MCF 10A (cell line): ENCODE results near the gene PRM1. TPM values are rescaled to one million over a fixed set of nuclear protein-coding genes. Genes with fewer than 3 reads are reported as not detected.

Experiments
- BruUV-seq: library from RNA; stranded (reverse); fragments of 400-500 nt; replicated peaks from 2 replicates; lab custom pipeline; 2021; lab: Mats Ljungman, UMichigan
- CTCF ChIA-PET: fragments of 300-600 bp; sonication (Branson Sonifier 250); formaldehyde crosslinking; extraction: SDS; loops from one replicate; lab custom pipeline; 2021; ENCODE audit warnings: antibody characterized with exemption, inconsistent platforms; lab: Yijun Ruan, JAX
- POLR2A ChIA-PET: fragments of 300-600, 350-650 bp; sonication (Branson Sonifier 250); formaldehyde crosslinking; extraction: SDS; loops from one replicate; lab custom pipeline; 2020; ENCODE audit warnings: antibody characterized with exemption, inconsistent platforms; lab: Yijun Ruan, JAX
- DNase-seq: peaks from one replicate; pipeline ENCODE4 v3.0.0-alpha.2; 2018; ENCODE audit not compliant: unreplicated experiment
- H3K27ac Mint-ChIP-seq: one replicate; pipeline ENCODE4 v1.8.0; 2022; ENCODE audit warnings: mild to moderate bottlenecking, low read depth, mixed read lengths; ENCODE audit not compliant: unreplicated experiment
- H3K27me3 Mint-ChIP-seq: one replicate; pipeline ENCODE4 v1.8.0; 2022; ENCODE audit warnings: mixed read lengths; ENCODE audit not compliant: insufficient read depth, unreplicated experiment
- H3K36me3 Mint-ChIP-seq: one replicate; pipeline ENCODE4 v1.8.0; 2022; ENCODE audit warnings: mild to moderate bottlenecking, moderate library complexity, mixed read lengths; ENCODE audit not compliant: insufficient read depth, unreplicated experiment
- H3K4me1 Mint-ChIP-seq: one replicate; pipeline ENCODE4 v1.8.0; 2022; ENCODE audit warnings: mixed read lengths; ENCODE audit not compliant: insufficient read depth, unreplicated experiment
- H3K4me3 Mint-ChIP-seq: one replicate; pipeline ENCODE4 v1.8.0; 2022; ENCODE audit warnings: mild to moderate bottlenecking, moderate library complexity, mixed read lengths; ENCODE audit not compliant: unreplicated experiment
- H3K9me3 Mint-ChIP-seq: one replicate; pipeline ENCODE4 v1.8.0; 2022; ENCODE audit warnings: mixed read lengths; ENCODE audit not compliant: unreplicated experiment
- CTCF ChIP-seq: fragments of 200-600 bp; IDR thresholded peaks from one replicate; pipeline ENCODE4 v1.8.0; 2022; ENCODE audit warnings: antibody characterized with exemption, mild to moderate bottlenecking; ENCODE audit not compliant: unreplicated experiment
- intact Hi-C: fragments of 100-400 bp; cut with micrococcal nuclease; formaldehyde crosslinking; loops from 2 replicates; pipeline ENCODE4 v1.14.1; 2022
- total RNA-seq: library from RNA; stranded (reverse); gene quantifications from 2 replicates; pipeline ENCODE4 v1.2.3, GENCODE V29; 2022

PRM1 gene
- total RNA-seq, 1 experiment from 2014 or later, result not detected

- no peak overlapping the region for H3K27ac Mint-ChIP-seq
These were observed 30.2 kb downstream of the PRM1 start for GRCh38 chr16:11250786-11251524.

GRCh38 chr16:11250091-11250785 lies 30.9 kb downstream of the PRM1 start:
- H3K9me3 Mint-ChIP-seq, result no peaks in the 10 kb centered on the region
- H3K27me3 Mint-ChIP-seq, result no peaks in the 10 kb centered on the region
- no peak for TF ChIP-seq CTCF
- BruUV-seq, result no TSS peak
- no peak overlapping the region for H3K27ac Mint-ChIP-seq
- ChIA-PET CTCF (no interaction called here), POLR2A (no interaction called here)
- intact Hi-C loops, result loop anchor here (10.0 kb wide), 1 partner anchor 115 kb away; no protein-coding TSS in a partner anchor
- DNase-seq, result no peak
- no peak overlapping the region for H3K4me3 Mint-ChIP-seq
- H3K36me3 Mint-ChIP-seq, result peaks cover 12% of the 10 kb centered on the region
- peaks cover 8% of the 10 kb centered on the region for H3K4me1 Mint-ChIP-seq

More at GRCh38 chr16:11250786-11251524, 30.2 kb downstream of the PRM1 start:
- no peak for DNase-seq
- H3K4me1 Mint-ChIP-seq, result peaks cover 8% of the 10 kb centered on the region
- ChIA-PET POLR2A (no interaction called here), CTCF (interaction anchor here (0.6 kb wide), 1 partner anchor 39 kb away, joined by 3 read pairs; no protein-coding TSS in a partner anchor)
- TF ChIP-seq CTCF, result no peak
- intact Hi-C loops, result loop anchor here (10.0 kb wide), 1 partner anchor 116 kb away; no protein-coding TSS in a partner anchor
- BruUV-seq, result no TSS peak
- H3K9me3 Mint-ChIP-seq, result no peaks in the 10 kb centered on the region
- H3K4me3 Mint-ChIP-seq, result no peak overlapping the region
- no peaks in the 10 kb centered on the region for H3K27me3 Mint-ChIP-seq
- peaks cover 12% of the 10 kb centered on the region for H3K36me3 Mint-ChIP-seq

GRCh38 chr16:11249233-11250061 lies 31.7 kb downstream of the PRM1 start:
- Mint-ChIP-seq H3K4me1 (peaks cover 8% of the 10 kb centered on the region), H3K9me3 (no peaks in the 10 kb centered on the region), H3K27me3 (no peaks in the 10 kb centered on the region), H3K4me3 (no peak overlapping the region), H3K27ac (no peak overlapping the region), H3K36me3 (peaks cover 12% of the 10 kb centered on the region)
- no TSS peak for BruUV-seq
- POLR2A ChIA-PET, result no interaction called here
- TF ChIP-seq CTCF, result no peak
- DNase-seq, result no peak
- intact Hi-C loops, result loop anchor here (10.0 kb wide), 1 partner anchor 115 kb away; no protein-coding TSS in a partner anchor
- CTCF ChIA-PET, result no interaction called here
